H1 (cell line): ENCODE results near the gene SLC7A7.

Experiments
- CHD1 ChIP-seq: IDR thresholded peaks from 2 replicates; pipeline ENCODE4 v1.6.1; 2012; ENCODE audit warnings: low read depth, low read length, improper control_type of control experiment
- CTBP2 ChIP-seq: IDR thresholded peaks from 2 replicates; pipeline ENCODE4 v1.7.0; 2011; ENCODE audit warnings: borderline replicate concordance, mild to moderate bottlenecking, moderate library complexity, mixed read lengths, low read length; ENCODE audit not compliant: insufficient read depth, insufficient read length
- HDAC2 ChIP-seq, 2 experiments: fragments of 300-600 bp in 1 of 2; sonication (generic) in 1 of 2; IDR thresholded peaks; 2 replicates each; pipeline ENCODE4 v1.6.1; 2011 to 2012; ENCODE audit warnings: low read depth in 2 of 2, low read length in 2 of 2, mild to moderate bottlenecking in 2 of 2, moderate library complexity in 2 of 2, borderline replicate concordance in 1 of 2, inconsistent platforms in 1 of 2
- POLR2A ChIP-seq, 2 experiments: IDR thresholded peaks; 1 replicate in 1 of 2; 2 replicates in 1 of 2; pipeline ENCODE4 v1.6.1; 2011; ENCODE audit warnings: low read depth in 2 of 2, low read length in 2 of 2, mild to moderate bottlenecking in 2 of 2; ENCODE audit errors: control extremely low read depth in 1 of 2

DNA sequence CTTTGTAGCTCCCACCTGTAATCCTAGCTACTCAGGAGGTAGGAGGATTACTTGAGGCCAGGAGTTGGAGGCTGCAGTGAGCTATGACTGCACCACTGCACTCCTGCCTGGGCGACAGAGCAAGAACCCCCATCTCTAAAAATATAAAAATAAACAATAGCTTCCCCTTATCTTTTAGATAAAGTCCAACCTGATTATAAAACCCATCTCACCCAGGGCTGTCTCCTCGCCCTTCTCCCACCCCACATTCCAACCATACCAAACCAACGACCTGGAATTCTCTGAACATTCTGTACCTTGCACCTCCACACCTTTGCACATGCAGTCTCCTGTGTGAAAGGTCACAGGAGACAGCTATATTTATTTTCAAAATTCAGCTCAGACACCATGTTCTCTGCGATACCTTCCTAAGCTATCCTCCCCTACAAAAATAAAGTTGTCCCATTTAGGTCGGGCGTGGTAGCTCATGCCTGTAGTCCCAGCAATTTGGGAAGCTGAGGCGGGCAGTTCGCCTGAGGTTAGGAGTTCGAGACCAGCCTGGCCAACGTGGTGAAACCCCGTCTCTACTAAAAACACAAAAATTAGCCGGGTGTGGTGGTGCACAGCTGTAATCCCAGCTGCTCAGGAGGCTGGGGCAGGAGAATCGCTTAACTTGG lies 7.7 kb downstream of the SLC7A7 start:
- TF ChIP-seq POLR2A (IDR thresholded peaks at IDR 0.05; ENCODE audit: control extremely low read depth in 1 of 2, low read depth in 2 of 2, low read length in 2 of 2) (no peak), HDAC2 (IDR thresholded peaks at IDR 0.05; ENCODE audit: borderline replicate concordance in 1 of 2, low read depth in 2 of 2, low read length in 2 of 2) (no peak), CHD1 (no peak), CTBP2 (no peak)
